HCT116 (cell line): ENCODE results near the gene GOLGA3.
"Not testable (repeated sequence)": the region's sequence is repeated elsewhere in the genome, so short reads cannot be mapped to it uniquely, and the experiment has no call there.

ENCODE experiments used
- ATF3 ChIP-seq: IDR thresholded peaks from 2 replicates; pipeline ENCODE4 v1.6.1; 2012
- CBX3 ChIP-seq: IDR thresholded peaks from 2 replicates; pipeline ENCODE4 v1.6.1; 2012; ENCODE audit warnings: low read depth
- EZH2 ChIP-seq: fragments of 200-600 bp; sonication (generic); IDR thresholded peaks from 2 replicates; pipeline ENCODE4 v1.6.1; 2017; ENCODE audit warnings: antibody characterized with exemption, mixed run types
- EZH2phosphoT487 ChIP-seq: fragments of 200-600 bp; IDR thresholded peaks from 2 replicates; pipeline ENCODE4 v1.6.1; 2018; ENCODE audit warnings: antibody characterized with exemption, borderline replicate concordance
- POLR2A ChIP-seq: IDR thresholded peaks from 2 replicates; pipeline ENCODE4 v1.7.0; 2011; ENCODE audit warnings: borderline replicate concordance; ENCODE audit not compliant: insufficient read depth, insufficient read length; ENCODE audit errors: extremely low read depth
- POLR2AphosphoS5 ChIP-seq: IDR thresholded peaks from 2 replicates; pipeline ENCODE4 v1.6.1; 2011; ENCODE audit warnings: mild to moderate bottlenecking, low read depth, low read length, moderate library complexity
- SP1 ChIP-seq: IDR thresholded peaks from 2 replicates; pipeline ENCODE4 v1.6.1; 2012; ENCODE audit warnings: low read depth
- TCF7L2 ChIP-seq: IDR thresholded peaks from 2 replicates; pipeline ENCODE4 v1.7.0; 2011; ENCODE audit warnings: borderline replicate concordance, inconsistent platforms; ENCODE audit not compliant: insufficient read depth, insufficient read length; ENCODE audit errors: extremely low read depth
- TF ChIP-seq, protein P1 (sequence below), 3 experiments: fragments of 200-600 bp in 1 of 3; sonication (generic) in 1 of 3; IDR thresholded peaks in 2 of 3; conservative IDR thresholded peaks in 1 of 3; 2 replicates each; pipeline ENCODE4 v1.5.1; 2012 to 2017; ENCODE audit warnings: low read depth in 2 of 3, low read length in 2 of 3, antibody characterized with exemption in 1 of 3, borderline replicate concordance in 1 of 3, control low read depth in 1 of 3, mild to moderate bottlenecking in 1 of 3, mixed read lengths in 1 of 3, mixed run types in 1 of 3, moderate library complexity in 1 of 3; ENCODE audit not compliant: insufficient read depth in 1 of 3

- TF ChIP-seq, protein P1, sequence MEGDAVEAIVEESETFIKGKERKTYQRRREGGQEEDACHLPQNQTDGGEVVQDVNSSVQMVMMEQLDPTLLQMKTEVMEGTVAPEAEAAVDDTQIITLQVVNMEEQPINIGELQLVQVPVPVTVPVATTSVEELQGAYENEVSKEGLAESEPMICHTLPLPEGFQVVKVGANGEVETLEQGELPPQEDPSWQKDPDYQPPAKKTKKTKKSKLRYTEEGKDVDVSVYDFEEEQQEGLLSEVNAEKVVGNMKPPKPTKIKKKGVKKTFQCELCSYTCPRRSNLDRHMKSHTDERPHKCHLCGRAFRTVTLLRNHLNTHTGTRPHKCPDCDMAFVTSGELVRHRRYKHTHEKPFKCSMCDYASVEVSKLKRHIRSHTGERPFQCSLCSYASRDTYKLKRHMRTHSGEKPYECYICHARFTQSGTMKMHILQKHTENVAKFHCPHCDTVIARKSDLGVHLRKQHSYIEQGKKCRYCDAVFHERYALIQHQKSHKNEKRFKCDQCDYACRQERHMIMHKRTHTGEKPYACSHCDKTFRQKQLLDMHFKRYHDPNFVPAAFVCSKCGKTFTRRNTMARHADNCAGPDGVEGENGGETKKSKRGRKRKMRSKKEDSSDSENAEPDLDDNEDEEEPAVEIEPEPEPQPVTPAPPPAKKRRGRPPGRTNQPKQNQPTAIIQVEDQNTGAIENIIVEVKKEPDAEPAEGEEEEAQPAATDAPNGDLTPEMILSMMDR (IDR thresholded peaks at IDR 0.05 in 2 of 3, conservative IDR thresholded peaks at IDR 0.05 in 1 of 3; ENCODE audit: borderline replicate concordance in 1 of 3, insufficient read depth in 1 of 3, low read depth in 2 of 3, low read length in 2 of 3), result not testable (repeated sequence)
- not testable (repeated sequence) for TF ChIP-seq ATF3, EZH2, POLR2AphosphoS5, POLR2A, CBX3, TCF7L2, SP1, EZH2phosphoT487
These were observed 26.5 kb upstream of the GOLGA3 start for GRCh38 chr12:132855211-132855610.
